Hepatocyte (in vitro differentiated cells): ENCODE measurements around the gene ATP8B4.

Experiments
- CTCF ChIP-seq: fragments of 200-600 bp; sonication (generic); IDR thresholded peaks from 2 replicates; pipeline ENCODE4 v1.5.1; 2016; ENCODE audit warnings: antibody characterized with exemption, mild to moderate bottlenecking; ENCODE audit not compliant: poor library complexity
- EZH2 ChIP-seq: fragments of 200-600 bp; sonication (generic); IDR thresholded peaks from 2 replicates; pipeline ENCODE4 v1.6.1; 2016; ENCODE audit warnings: antibody characterized with exemption, mild to moderate bottlenecking, borderline replicate concordance
- EZH2phosphoT487 ChIP-seq: fragments of 200-600 bp; sonication (generic); IDR thresholded peaks from one replicate; pipeline ENCODE4 v1.6.1; 2018; ENCODE audit warnings: antibody characterized with exemption, mild to moderate bottlenecking, low read depth, moderate library complexity; ENCODE audit not compliant: unreplicated experiment, severe bottlenecking

GRCh38 chr15:50050986-50051743 lies 67.9 kb downstream of the ATP8B4 start:
- TF ChIP-seq CTCF (no peak), EZH2 (no peak), EZH2phosphoT487 (no peak)
